Neuronal stem cell (in vitro differentiated cells): ENCODE data around the gene ZNF407.

Source experiments
- DNase-seq: peaks from one replicate; pipeline ENCODE4 v3.0.0-alpha.2; 2013; ENCODE audit warnings: low spot score
- H2AFZ ChIP-seq: one replicate; pipeline ENCODE4 v1.6.1; 2013; ENCODE audit warnings: mild to moderate bottlenecking, low read length, inconsistent platforms
- H2AK5ac ChIP-seq: 2 replicates; pipeline ENCODE4 v1.6.1; 2013; ENCODE audit warnings: low read depth, mild to moderate bottlenecking, inconsistent platforms, low read length, moderate library complexity, mixed read lengths
- H2BK120ac ChIP-seq: 2 replicates; pipeline ENCODE4 v1.6.1; 2013; ENCODE audit warnings: low read depth, mild to moderate bottlenecking, inconsistent platforms, low read length, moderate library complexity, mixed read lengths
- H2BK12ac ChIP-seq: one replicate; pipeline ENCODE4 v1.6.1; 2013; ENCODE audit warnings: low read length, inconsistent platforms
- H2BK15ac ChIP-seq: 2 replicates; pipeline ENCODE4 v1.6.1; 2013; ENCODE audit warnings: mild to moderate bottlenecking, low read length, inconsistent platforms, mixed read lengths
- H2BK5ac ChIP-seq: one replicate; pipeline ENCODE4 v1.6.1; 2013; ENCODE audit warnings: inconsistent platforms, mild to moderate bottlenecking, low read length, moderate library complexity
- H3K14ac ChIP-seq: one replicate; pipeline ENCODE4 v1.6.1; 2013; ENCODE audit warnings: low read length, inconsistent platforms
- H3K18ac ChIP-seq: 2 replicates; pipeline ENCODE4 v1.6.1; 2013; ENCODE audit warnings: low read length, inconsistent platforms
- H3K23ac ChIP-seq: 2 replicates; pipeline ENCODE4 v1.6.1; 2013; ENCODE audit warnings: low read depth, mild to moderate bottlenecking, mixed read lengths, low read length, inconsistent platforms; ENCODE audit not compliant: poor library complexity
- H3K27ac ChIP-seq: replicated peaks from 3 replicates; pipeline ENCODE4 v1.5.1; 2013; ENCODE audit warnings: low read length, inconsistent platforms
- H3K27me3 ChIP-seq, 3 experiments: 2 replicates each; pipeline ENCODE4 v1.6.1; 2013; ENCODE audit warnings: low read length in 3 of 3, mild to moderate bottlenecking in 2 of 3, inconsistent platforms in 1 of 3, low read depth in 1 of 3, mixed read lengths in 1 of 3, moderate library complexity in 1 of 3; ENCODE audit not compliant: control insufficient read depth in 3 of 3, insufficient read depth in 3 of 3
- H3K36me3 ChIP-seq, 2 donors: replicated peaks in 1 of 2; 2 replicates each; pipeline ENCODE4 v1.6.1; 2013; ENCODE audit warnings: low read length in 2 of 2; ENCODE audit not compliant: control insufficient read depth in 2 of 2, insufficient read depth in 2 of 2
- H3K4ac ChIP-seq: 2 replicates; pipeline ENCODE4 v1.6.1; 2013; ENCODE audit warnings: inconsistent platforms, mild to moderate bottlenecking, low read length, moderate library complexity
- H3K4me1 ChIP-seq, 2 donors: 1 replicate in 1 of 2; 2 replicates in 1 of 2; pipeline ENCODE4 v1.6.1; 2013; ENCODE audit warnings: low read length in 2 of 2, low read depth in 1 of 2; ENCODE audit not compliant: control insufficient read depth in 2 of 2, insufficient read depth in 1 of 2
- H3K4me2 ChIP-seq: one replicate; pipeline ENCODE4 v1.6.1; 2013; ENCODE audit warnings: mild to moderate bottlenecking, low read length, inconsistent platforms; ENCODE audit not compliant: insufficient read depth, poor library complexity, severe bottlenecking
- H3K4me3 ChIP-seq, 2 donors: 2 replicates each; pipeline ENCODE4 v1.5.1; 2013; ENCODE audit warnings: low read length in 2 of 2, mild to moderate bottlenecking in 2 of 2, inconsistent platforms in 1 of 2, moderate library complexity in 1 of 2
- H3K79me1 ChIP-seq: one replicate; pipeline ENCODE4 v1.6.1; 2013; ENCODE audit warnings: low read depth, mild to moderate bottlenecking, inconsistent platforms, low read length, moderate library complexity
- H3K9ac ChIP-seq: one replicate; pipeline ENCODE4 v1.6.1; 2013; ENCODE audit warnings: mild to moderate bottlenecking, low read depth, low read length, inconsistent platforms; ENCODE audit not compliant: poor library complexity
- H3K9me3 ChIP-seq, 2 donors: replicated peaks in 1 of 2; 2 replicates each; pipeline versions ENCODE3 to v1.6.1; 2013; ENCODE audit warnings: low read length in 2 of 2, mild to moderate bottlenecking in 2 of 2, inconsistent platforms in 1 of 2, low read depth in 1 of 2, mixed read lengths in 1 of 2, moderate library complexity in 1 of 2; ENCODE audit not compliant: control insufficient read depth in 2 of 2, insufficient read depth in 1 of 2
- H4K8ac ChIP-seq: one replicate; pipeline ENCODE4 v1.6.1; 2013; ENCODE audit warnings: low read depth, mild to moderate bottlenecking, inconsistent platforms, low read length, moderate library complexity
- H4K91ac ChIP-seq: one replicate; pipeline ENCODE4 v1.6.1; 2013; ENCODE audit warnings: low read length, low read depth, mild to moderate bottlenecking, inconsistent platforms; ENCODE audit not compliant: poor library complexity
- WGBS, 2 donors: extraction: QIAGEN DNeasy Blood & Tissue Kit; methylation state at CpG; one replicate each; pipeline ENCODE4 v1.1.7; 2013; ENCODE audit warnings: missing lambda C conversion rate in 2 of 2, mixed read lengths in 1 of 2; ENCODE audit not compliant: insufficient read length in 2 of 2, insufficient replicate concordance in 1 of 2; ENCODE audit errors: extremely low coverage in 2 of 2; 5-methylcytosine and 5-hydroxymethylcytosine counted together

Gene ZNF407

DNA sequence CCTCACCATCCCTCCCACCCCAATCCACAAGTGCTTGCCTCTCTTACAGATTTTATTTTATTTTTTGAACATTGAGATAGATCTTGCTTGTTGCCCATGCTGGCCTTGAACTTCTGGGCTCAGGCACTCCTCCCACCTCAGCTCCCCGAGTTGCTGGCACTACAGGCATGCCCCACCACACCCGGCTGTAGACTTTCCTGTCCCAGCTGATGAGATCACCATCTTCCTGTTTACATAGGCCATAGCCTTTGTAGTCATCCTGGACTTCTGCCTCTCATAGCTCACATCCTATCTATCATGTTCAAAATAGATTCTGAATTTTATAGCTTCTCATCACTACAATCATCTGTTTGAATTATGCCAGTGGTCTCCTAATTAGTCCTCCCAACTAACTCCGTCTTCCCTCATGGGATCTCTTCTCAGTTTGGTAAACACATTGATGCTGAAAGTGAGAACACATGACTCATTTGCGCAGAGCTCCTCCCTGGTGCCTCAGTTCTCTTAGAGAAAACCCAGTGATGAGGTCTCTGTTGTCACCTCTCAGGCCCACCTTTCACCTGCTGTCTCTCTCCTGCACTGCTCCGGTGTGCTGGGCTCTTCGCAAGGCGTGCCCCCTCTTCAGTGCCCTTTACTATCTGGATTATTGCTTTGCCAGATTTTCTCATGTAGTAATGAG lies 243.0 kb downstream of the ZNF407 start:
- no peak overlapping the region for H2BK5ac ChIP-seq
- H2AFZ ChIP-seq: no peak overlapping the region
- no peak overlapping the region for H2AK5ac ChIP-seq
- H3K18ac ChIP-seq: no peak overlapping the region
- no peak overlapping the region for H4K8ac ChIP-seq
- no peak overlapping the region for H3K27ac ChIP-seq
- WGBS, 2 donors: no CpG with 5 or more reads among the region's 7 CpGs
- H3K9me3 ChIP-seq: no peaks in the 10 kb centered on the region
- H3K36me3 ChIP-seq: no peaks in the 10 kb centered on the region
- no peaks in the 10 kb centered on the region for H3K79me1 ChIP-seq
- H2BK15ac ChIP-seq: no peak overlapping the region
- no peak overlapping the region for H3K9ac ChIP-seq
- no peak for DNase-seq
- no peak overlapping the region for H3K4me3 ChIP-seq
- no peak overlapping the region for H2BK12ac ChIP-seq
- no peaks in the 10 kb centered on the region for H3K27me3 ChIP-seq
- peaks cover 0 to 2% of the 10 kb centered on the region in 2 donors for H3K4me1 ChIP-seq
- no peak overlapping the region for H3K4ac ChIP-seq
- H2BK120ac ChIP-seq: no peak overlapping the region
- H4K91ac ChIP-seq: no peak overlapping the region
- no peak overlapping the region for H3K4me2 ChIP-seq
- no peak overlapping the region for H3K14ac ChIP-seq
- H3K23ac ChIP-seq: no peak overlapping the region

DNA sequence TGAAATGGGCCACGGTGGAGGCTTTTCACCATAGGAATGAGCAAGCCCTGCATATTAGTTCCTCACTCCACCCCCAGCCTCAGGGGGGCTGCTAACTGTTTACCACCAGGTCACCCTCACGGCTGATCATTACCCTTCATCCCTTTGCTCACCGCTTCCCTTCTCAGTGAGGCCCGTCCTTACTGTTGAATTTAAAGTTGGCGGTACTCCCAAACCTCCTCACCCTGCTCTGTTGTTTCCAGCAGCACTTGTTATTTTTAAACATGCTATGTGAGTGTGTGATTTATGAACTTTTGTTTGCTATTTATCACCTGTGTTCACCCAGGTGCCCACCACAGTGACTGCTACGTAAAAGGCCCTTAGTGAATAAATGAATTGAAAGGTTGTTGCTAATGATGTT lies 243.6 kb downstream of the ZNF407 start:
- no peak overlapping the region for H3K4me2 ChIP-seq
- no peak overlapping the region for H3K9ac ChIP-seq
- H2BK12ac ChIP-seq: no peak overlapping the region
- no peak overlapping the region for H3K23ac ChIP-seq
- no peaks in the 10 kb centered on the region for H3K36me3 ChIP-seq
- no peak overlapping the region for H2BK120ac ChIP-seq
- H3K27ac ChIP-seq: no peak overlapping the region
- no peaks in the 10 kb centered on the region for H3K9me3 ChIP-seq
- no peak overlapping the region for H4K8ac ChIP-seq
- H3K4ac ChIP-seq: no peak overlapping the region
- no CpG with 5 or more reads among the region's 6 CpGs for WGBS, 2 donors
- H3K14ac ChIP-seq: no peak overlapping the region
- H4K91ac ChIP-seq: no peak overlapping the region
- H3K18ac ChIP-seq: no peak overlapping the region
- H2BK5ac ChIP-seq: no peak overlapping the region
- H3K4me3 ChIP-seq: no peak overlapping the region
- no peaks in the 10 kb centered on the region for H3K27me3 ChIP-seq
- no peak overlapping the region for H2AK5ac ChIP-seq
- no peak overlapping the region for H2BK15ac ChIP-seq
- H2AFZ ChIP-seq: no peak overlapping the region
- H3K79me1 ChIP-seq: no peaks in the 10 kb centered on the region
- no peak for DNase-seq
- peaks cover 0 to 2% of the 10 kb centered on the region in 2 donors for H3K4me1 ChIP-seq

DNA sequence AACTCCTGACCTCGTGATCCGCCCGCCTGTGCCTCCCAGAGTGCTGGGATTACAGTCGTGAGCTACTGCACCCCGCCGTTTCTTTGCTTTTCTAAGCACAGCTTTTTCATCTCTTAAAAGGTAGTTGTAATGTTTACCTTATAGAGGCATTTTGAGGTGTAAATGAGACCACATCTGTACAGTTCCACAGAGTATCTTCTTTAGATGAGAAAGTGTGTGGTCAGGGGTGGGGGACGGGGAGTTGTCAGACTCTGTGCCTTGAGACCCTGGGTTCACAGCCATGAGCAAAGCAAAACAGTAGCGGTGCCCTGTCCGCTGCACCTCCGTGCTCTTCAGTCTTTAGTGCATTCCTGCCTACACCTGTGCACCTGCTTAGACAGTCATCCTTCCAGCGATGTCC lies 251.6 kb downstream of the ZNF407 start:
- Histone ChIP-seq H2BK15ac (no peak overlapping the region), H3K14ac (no peak overlapping the region), H3K4me3 (no peak overlapping the region), H4K8ac (no peak overlapping the region), H3K4ac (no peak overlapping the region), H3K9me3 (peaks cover 0 to 3% of the 10 kb centered on the region in 2 donors), H2AFZ (no peak overlapping the region), H2BK120ac (no peak overlapping the region), H3K18ac (no peak overlapping the region), H2BK12ac (no peak overlapping the region), H3K27ac (no peak overlapping the region), H3K4me2 (no peak overlapping the region), H2AK5ac (no peak overlapping the region), H2BK5ac (no peak overlapping the region), H3K23ac (no peak overlapping the region), H3K9ac (no peak overlapping the region), H3K27me3 (no peaks in the 10 kb centered on the region), H3K79me1 (no peaks in the 10 kb centered on the region), H4K91ac (no peak overlapping the region), H3K36me3 (no peaks in the 10 kb centered on the region), H3K4me1 (peaks cover 0 to 2% of the 10 kb centered on the region in 2 donors)
- WGBS, 2 donors: no CpG with 5 or more reads among the region's 11 CpGs
- no peak for DNase-seq

DNA sequence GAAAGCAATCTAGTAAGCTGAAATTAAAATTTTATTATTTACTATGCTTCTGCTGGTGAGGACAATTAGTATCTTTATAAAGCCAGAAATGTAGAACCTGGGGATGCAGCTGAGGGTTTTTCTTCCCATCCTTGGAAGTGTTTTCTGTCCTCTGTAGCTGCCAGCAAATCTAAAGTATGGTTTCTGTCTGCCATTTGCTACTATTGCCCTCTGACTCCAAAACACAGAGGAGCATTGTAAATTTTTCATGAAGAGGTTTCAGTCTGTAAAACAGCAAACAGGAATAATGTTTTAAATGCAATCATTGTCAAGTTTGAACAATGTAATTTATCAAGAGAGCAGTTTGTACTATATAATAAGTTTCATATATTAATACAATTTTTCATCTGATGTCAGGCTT lies 258.8 kb downstream of the ZNF407 start:
- no peak overlapping the region for H3K4me3 ChIP-seq
- no peak overlapping the region for H3K27ac ChIP-seq
- no peak overlapping the region for H2BK15ac ChIP-seq
- no peak overlapping the region for H3K14ac ChIP-seq
- H2BK120ac ChIP-seq: no peak overlapping the region
- H3K9ac ChIP-seq: no peak overlapping the region
- peaks cover 4 to 6% of the 10 kb centered on the region in 2 donors for H3K4me1 ChIP-seq
- no peak overlapping the region for H3K23ac ChIP-seq
- H3K79me1 ChIP-seq: no peaks in the 10 kb centered on the region
- H3K36me3 ChIP-seq: no peaks in the 10 kb centered on the region
- no peak for DNase-seq
- no peak overlapping the region for H2AK5ac ChIP-seq
- no peak overlapping the region for H3K4ac ChIP-seq
- no peak overlapping the region for H2BK12ac ChIP-seq
- peaks cover 0 to 1% of the 10 kb centered on the region in 2 donors for H3K9me3 ChIP-seq
- no peak overlapping the region for H2AFZ ChIP-seq
- H3K27me3 ChIP-seq: no peaks in the 10 kb centered on the region
- H4K91ac ChIP-seq: no peak overlapping the region
- H4K8ac ChIP-seq: no peak overlapping the region
- H2BK5ac ChIP-seq: no peak overlapping the region
- H3K18ac ChIP-seq: no peak overlapping the region
- no peak overlapping the region for H3K4me2 ChIP-seq
